ENCODE data around the gene CHRFAM7A.
"Not testable (repeated sequence)": the region's sequence is repeated elsewhere in the genome, so short reads cannot be mapped to it uniquely, and the experiment has no call there.

DNA sequence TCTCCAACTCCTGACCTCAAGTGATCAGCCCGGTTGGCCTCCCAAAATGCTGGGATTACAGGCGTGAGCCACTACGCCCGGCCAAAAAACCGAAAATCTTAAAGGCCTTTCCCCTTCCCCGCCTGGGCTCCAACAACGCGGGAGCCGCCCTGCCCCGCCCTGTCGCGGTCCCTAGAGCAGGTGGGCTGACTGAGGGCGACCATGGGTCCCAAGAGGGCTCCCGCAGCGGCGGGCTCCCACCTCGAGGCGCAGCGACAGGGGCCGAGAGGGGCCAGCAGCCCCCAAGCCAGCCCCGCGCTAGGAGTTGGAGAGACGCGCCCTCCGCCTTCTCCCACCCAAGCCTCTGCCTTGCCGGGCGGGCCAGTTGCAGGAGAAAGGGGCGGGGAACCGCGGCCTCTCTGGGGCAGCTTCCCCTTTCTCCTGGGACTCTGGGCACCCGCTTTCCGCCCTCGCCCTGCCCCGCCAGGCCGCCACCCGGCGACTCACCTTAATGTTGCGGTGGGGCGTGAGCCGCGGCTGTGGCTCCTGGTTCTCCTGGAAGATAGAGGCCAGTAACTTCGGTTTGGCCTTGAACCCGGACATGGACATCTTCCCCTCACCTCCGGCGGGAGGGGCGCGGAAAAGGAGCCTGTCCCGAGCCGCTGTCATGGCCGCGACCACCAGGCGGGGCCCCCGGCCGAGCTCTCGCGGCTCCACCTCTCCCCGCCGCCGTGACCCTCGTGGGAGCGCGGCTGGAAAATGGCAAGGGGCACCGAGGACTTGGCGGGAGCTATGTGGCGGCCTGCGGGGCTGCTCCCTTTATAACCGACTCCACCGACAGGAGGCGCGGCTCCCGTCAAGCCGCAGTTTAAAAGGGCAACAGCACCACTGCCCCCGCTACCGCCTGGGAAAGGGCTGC, at the start of gene CHRFAM7A:
- TF ChIP-seq, protein P1, sequence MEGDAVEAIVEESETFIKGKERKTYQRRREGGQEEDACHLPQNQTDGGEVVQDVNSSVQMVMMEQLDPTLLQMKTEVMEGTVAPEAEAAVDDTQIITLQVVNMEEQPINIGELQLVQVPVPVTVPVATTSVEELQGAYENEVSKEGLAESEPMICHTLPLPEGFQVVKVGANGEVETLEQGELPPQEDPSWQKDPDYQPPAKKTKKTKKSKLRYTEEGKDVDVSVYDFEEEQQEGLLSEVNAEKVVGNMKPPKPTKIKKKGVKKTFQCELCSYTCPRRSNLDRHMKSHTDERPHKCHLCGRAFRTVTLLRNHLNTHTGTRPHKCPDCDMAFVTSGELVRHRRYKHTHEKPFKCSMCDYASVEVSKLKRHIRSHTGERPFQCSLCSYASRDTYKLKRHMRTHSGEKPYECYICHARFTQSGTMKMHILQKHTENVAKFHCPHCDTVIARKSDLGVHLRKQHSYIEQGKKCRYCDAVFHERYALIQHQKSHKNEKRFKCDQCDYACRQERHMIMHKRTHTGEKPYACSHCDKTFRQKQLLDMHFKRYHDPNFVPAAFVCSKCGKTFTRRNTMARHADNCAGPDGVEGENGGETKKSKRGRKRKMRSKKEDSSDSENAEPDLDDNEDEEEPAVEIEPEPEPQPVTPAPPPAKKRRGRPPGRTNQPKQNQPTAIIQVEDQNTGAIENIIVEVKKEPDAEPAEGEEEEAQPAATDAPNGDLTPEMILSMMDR (optimal IDR thresholded peaks at IDR 0.05 in 1 of 3, IDR thresholded peaks at IDR 0.05 in 1 of 3, conservative IDR thresholded peaks at IDR 0.05 in 1 of 3; ENCODE audit: extremely low read depth in 1 of 3, insufficient read depth in 2 of 3, low read length in 3 of 3) = not testable (repeated sequence)
- TF ChIP-seq EZH2 (IDR thresholded peaks at IDR 0.05; ENCODE audit: low read length) = not testable (repeated sequence)
